ENCODE data around the gene RIN3.
A peak's percentile ranks its signal among the peaks of the same experiment; 100 is the strongest.

RIN3 gene

GRCh38 chr14:92627707-92628215 lies 114.2 kb downstream of the RIN3 start:
- H3K36me3 ChIP-seq (ENCODE audit: low read depth): no peaks in the 10 kb centered on the region
- DNase-seq (ENCODE audit: low spot score) (no peak), ATAC-seq (ENCODE audit: low read depth) (no peak)
- TF ChIP-seq CTCF (IDR thresholded peaks at IDR 0.05; ENCODE audit: poor library complexity, severe bottlenecking): no peak
- peaks cover 17% of the 10 kb centered on the region for H3K4me1 ChIP-seq (ENCODE audit: insufficient read depth, poor library complexity, severe bottlenecking)
- H3K9me3 ChIP-seq (ENCODE audit: severe bottlenecking): peaks cover 20% of the 10 kb centered on the region
- H3K27ac ChIP-seq (ENCODE audit: poor library complexity, severe bottlenecking): no peak overlapping the region
- no peaks in the 10 kb centered on the region for H3K27me3 ChIP-seq (ENCODE audit: insufficient read depth, poor library complexity, severe bottlenecking)
- no peak overlapping the region for H3K4me3 ChIP-seq (ENCODE audit: severe bottlenecking)

GRCh38 chr14:92628636-92629035 lies 115.1 kb downstream of the RIN3 start:
- peaks cover 17% of the 10 kb centered on the region for H3K4me1 ChIP-seq (ENCODE audit: insufficient read depth, poor library complexity, severe bottlenecking)
- DNase-seq (ENCODE audit: low spot score): no peak
- H3K27ac ChIP-seq (ENCODE audit: poor library complexity, severe bottlenecking): no peak overlapping the region
- TF ChIP-seq CTCF (IDR thresholded peaks at IDR 0.05; ENCODE audit: poor library complexity, severe bottlenecking): no peak
- no peaks in the 10 kb centered on the region for H3K36me3 ChIP-seq (ENCODE audit: low read depth)
- no peak overlapping the region for H3K4me3 ChIP-seq (ENCODE audit: severe bottlenecking)
- peaks cover 18% of the 10 kb centered on the region for H3K9me3 ChIP-seq (ENCODE audit: severe bottlenecking)
- ATAC-seq (ENCODE audit: low read depth): no peak
- no peaks in the 10 kb centered on the region for H3K27me3 ChIP-seq (ENCODE audit: insufficient read depth, poor library complexity, severe bottlenecking)

- H3K27ac ChIP-seq (ENCODE audit: poor library complexity, severe bottlenecking): no peak overlapping the region
- no peak overlapping the region for H3K4me3 ChIP-seq (ENCODE audit: severe bottlenecking)
- no peaks in the 10 kb centered on the region for H3K27me3 ChIP-seq (ENCODE audit: insufficient read depth, poor library complexity, severe bottlenecking)
- ATAC-seq (ENCODE audit: low read depth) (no peak), DNase-seq (ENCODE audit: low spot score) (no peak)
- no peaks in the 10 kb centered on the region for H3K36me3 ChIP-seq (ENCODE audit: low read depth)
- H3K4me1 ChIP-seq (ENCODE audit: insufficient read depth, poor library complexity, severe bottlenecking): peaks cover 9% of the 10 kb centered on the region
- TF ChIP-seq CTCF (IDR thresholded peaks at IDR 0.05; ENCODE audit: poor library complexity, severe bottlenecking): no peak
- peaks cover 18% of the 10 kb centered on the region for H3K9me3 ChIP-seq (ENCODE audit: severe bottlenecking)
Observed at GRCh38 chr14:92630367-92630766, 116.8 kb downstream of the RIN3 start.

GRCh38 chr14:92631098-92631497 lies 117.5 kb downstream of the RIN3 start:
- TF ChIP-seq CTCF (IDR thresholded peaks at IDR 0.05; ENCODE audit: poor library complexity, severe bottlenecking): no peak
- no peak for DNase-seq (ENCODE audit: low spot score)
- Histone ChIP-seq H3K27ac (ENCODE audit: poor library complexity, severe bottlenecking) (no peak overlapping the region), H3K4me1 (ENCODE audit: insufficient read depth, poor library complexity, severe bottlenecking) (peaks cover 2% of the 10 kb centered on the region), H3K4me3 (ENCODE audit: severe bottlenecking) (no peak overlapping the region), H3K27me3 (ENCODE audit: insufficient read depth, poor library complexity, severe bottlenecking) (no peaks in the 10 kb centered on the region), H3K9me3 (ENCODE audit: severe bottlenecking) (peaks cover 18% of the 10 kb centered on the region), H3K36me3 (ENCODE audit: low read depth) (no peaks in the 10 kb centered on the region)
- ATAC-seq (ENCODE audit: low read depth): no peak

- DNase-seq (ENCODE audit: low spot score) (peak; percentile 59), ATAC-seq (ENCODE audit: low read depth) (no peak)
- Histone ChIP-seq H3K27me3 (ENCODE audit: insufficient read depth, poor library complexity, severe bottlenecking) (no peaks in the 10 kb centered on the region), H3K4me1 (ENCODE audit: insufficient read depth, poor library complexity, severe bottlenecking) (no peaks in the 10 kb centered on the region), H3K27ac (ENCODE audit: poor library complexity, severe bottlenecking) (no peak overlapping the region), H3K9me3 (ENCODE audit: severe bottlenecking) (peaks cover 5% of the 10 kb centered on the region), H3K4me3 (ENCODE audit: severe bottlenecking) (no peak overlapping the region), H3K36me3 (ENCODE audit: low read depth) (no peaks in the 10 kb centered on the region)
- TF ChIP-seq CTCF (IDR thresholded peaks at IDR 0.05; ENCODE audit: poor library complexity, severe bottlenecking): no peak
Observed at GRCh38 chr14:92632546-92633273, 119.1 kb downstream of the RIN3 start.

All from RWPE2 (cell line).